ENCODE results near the gene IL15RA.

IL15RA gene

GRCh38 chr10:5977471-5978229 lies at the start of gene IL15RA:
Gene IL15RA, minus strand, starts transcription at chr10:5977543. Its CDS starts 51 bp downstream, at chr10:5977492.
- peak; percentile 97 for DNase-seq

- DNase-seq = no peak
These were observed 48.4 kb upstream of the IL15RA start for GRCh38 chr10:6025683-6026255.

GRCh38 chr10:6024334-6024682 lies 47.0 kb upstream of the IL15RA start:
- DNase-seq = no peak

GRCh38 chr10:6023661-6024333 lies 46.5 kb upstream of the IL15RA start:
- DNase-seq = no peak

- DNase-seq = no peak
These were observed 45.3 kb upstream of the IL15RA start for GRCh38 chr10:6022660-6023059.

GRCh38 chr10:6020826-6021225 lies 43.5 kb upstream of the IL15RA start:
- DNase-seq = no peak

- no peak for DNase-seq
These were observed 42.5 kb upstream of the IL15RA start for GRCh38 chr10:6019796-6020195.

- DNase-seq = no peak
These were observed 41.9 kb upstream of the IL15RA start for GRCh38 chr10:6019010-6019782.

GRCh38 chr10:6018422-6018821 lies 41.1 kb upstream of the IL15RA start:
- DNase-seq = no peak

GRCh38 chr10:6017781-6018354 lies 40.5 kb upstream of the IL15RA start:
- DNase-seq = no peak

GRCh38 chr10:6014241-6014761 lies 37.0 kb upstream of the IL15RA start:
- peak; percentile 77 for DNase-seq

- no peak for DNase-seq
These were observed 36.3 kb upstream of the IL15RA start for GRCh38 chr10:6013413-6014192.

GRCh38 chr10:6012121-6012905 lies 35.0 kb upstream of the IL15RA start:
- DNase-seq = no peak

- DNase-seq = no peak
These were observed 34.2 kb upstream of the IL15RA start for GRCh38 chr10:6011558-6011957.

- DNase-seq = no peak
These were observed 33.2 kb upstream of the IL15RA start for GRCh38 chr10:6010569-6010968.

GRCh38 chr10:6009961-6010360 lies 32.6 kb upstream of the IL15RA start:
- no peak for DNase-seq

GRCh38 chr10:6009150-6009549 lies 31.8 kb upstream of the IL15RA start:
- DNase-seq = peak; percentile 92

GRCh38 chr10:6008497-6009142 lies 31.3 kb upstream of the IL15RA start:
- DNase-seq = peak; percentile 29

GRCh38 chr10:6006991-6007390 lies 29.6 kb upstream of the IL15RA start:
- DNase-seq = no peak

- DNase-seq = no peak
These were observed 29.2 kb upstream of the IL15RA start for GRCh38 chr10:6006546-6006945.

Measured in inflammatory macrophage treated with lipopolysaccharide for 4 hours (primary cell).